HEK293 (cell line): ENCODE data around the gene FSTL5.

Experiments used
- CTCF ChIA-PET: fragments of 350-600 bp; formaldehyde crosslinking; extraction: SDS; loops from one replicate; lab custom pipeline; 2021; ENCODE audit warnings: antibody characterized with exemption; lab: Yijun Ruan, JAX
- POLR2A ChIA-PET: fragments of 300-600 bp; formaldehyde crosslinking; extraction: SDS; loops from one replicate; lab custom pipeline; 2020; ENCODE audit warnings: antibody characterized with exemption, inconsistent platforms; lab: Yijun Ruan, JAX
- H3K27ac ChIP-seq: fragments of 200-500 bp; sonication (Bioruptor generic); 2 replicates; pipeline ENCODE4 v1.5.1; 2014; ENCODE audit warnings: low read depth, low read length, control low read depth, inconsistent platforms; ENCODE audit errors: extremely low read depth
- H3K36me3 ChIP-seq, 2 experiments: fragments of 200-500 bp in 1 of 2; sonication (Bioruptor generic) in 1 of 2; 1 replicate in 1 of 2; 2 replicates in 1 of 2; pipeline ENCODE4 v1.5.1; 2014 to 2017; ENCODE audit warnings: inconsistent platforms in 2 of 2, low read length in 2 of 2; ENCODE audit not compliant: control insufficient read depth in 2 of 2, insufficient read depth in 1 of 2
- H3K4me1 ChIP-seq: fragments of 200-500 bp; sonication (Bioruptor generic); 2 replicates; pipeline ENCODE4 v1.5.1; 2014; ENCODE audit warnings: mild to moderate bottlenecking, low read length, inconsistent platforms; ENCODE audit not compliant: control insufficient read depth, insufficient read depth
- H3K4me3 ChIP-seq: 2 replicates; pipeline ENCODE4 v1.5.1; 2011; ENCODE audit warnings: low read depth, mild to moderate bottlenecking, control low read depth, low read length, moderate library complexity
- H3K9me3 ChIP-seq: fragments of 200-500 bp; sonication (Bioruptor generic); 2 replicates; pipeline ENCODE4 v1.5.1; 2014; ENCODE audit warnings: low read depth, low read length, inconsistent platforms; ENCODE audit not compliant: control insufficient read depth, insufficient read depth
- ELK4 ChIP-seq: IDR thresholded peaks from 2 replicates; pipeline ENCODE4 v1.6.1; 2011; ENCODE audit warnings: mild to moderate bottlenecking, low read depth, low read length, borderline replicate concordance
- TCF7L2 ChIP-seq: IDR thresholded peaks from 2 replicates; pipeline ENCODE4 v1.6.1; 2011; ENCODE audit warnings: low read depth, mild to moderate bottlenecking, inconsistent platforms, low read length, moderate library complexity, borderline replicate concordance
- YY2 ChIP-seq: fragments of 450-650 bp; formaldehyde crosslinking; IDR thresholded peaks from 2 replicates; pipeline ENCODE4 v1.5.1; 2016; ENCODE audit warnings: missing biosample characterization, missing genetic modification characterization
- ZBTB44 ChIP-seq: fragments of 450-650 bp; IDR thresholded peaks from 2 replicates; pipeline ENCODE4 v1.5.1; 2018; ENCODE audit warnings: missing biosample characterization, mild to moderate bottlenecking, missing genetic modification characterization
- ZIC2 ChIP-seq: fragments of 450-650 bp; formaldehyde crosslinking; IDR thresholded peaks from 2 replicates; pipeline ENCODE4 v1.5.1; 2016; ENCODE audit warnings: missing biosample characterization, missing genetic modification characterization
- ZNF148 ChIP-seq: fragments of 450-650 bp; formaldehyde crosslinking; IDR thresholded peaks from 2 replicates; pipeline ENCODE4 v1.5.0; 2017; ENCODE audit warnings: missing biosample characterization, missing genetic modification characterization, borderline replicate concordance
- ZNF23 ChIP-seq: fragments of 450-650 bp; formaldehyde crosslinking; IDR thresholded peaks from 2 replicates; pipeline ENCODE4 v1.5.1; 2016; ENCODE audit warnings: missing biosample characterization, missing genetic modification characterization, borderline replicate concordance
- ZNF266 ChIP-seq: fragments of 450-650 bp; formaldehyde crosslinking; IDR thresholded peaks from 2 replicates; pipeline ENCODE4 v1.5.1; 2016; ENCODE audit warnings: missing biosample characterization, missing genetic modification characterization, low read depth
- ZNF292 ChIP-seq: fragments of 450-650 bp; formaldehyde crosslinking; IDR thresholded peaks from 2 replicates; pipeline ENCODE4 v1.5.1; 2016; ENCODE audit warnings: low read depth, missing biosample characterization, missing genetic modification characterization, borderline replicate concordance
- ZNF302 ChIP-seq: fragments of 450-650 bp; formaldehyde crosslinking; IDR thresholded peaks from 2 replicates; pipeline ENCODE4 v1.5.1; 2016; ENCODE audit warnings: missing biosample characterization, missing genetic modification characterization, low read depth
- ZNF335 ChIP-seq: fragments of 450-650 bp; formaldehyde crosslinking; conservative IDR thresholded peaks from 2 replicates; pipeline ENCODE4 v1.5.1; 2016; ENCODE audit warnings: missing biosample characterization, missing genetic modification characterization
- ZNF366 ChIP-seq: fragments of 450-650 bp; formaldehyde crosslinking; conservative IDR thresholded peaks from 2 replicates; pipeline ENCODE4 v1.5.1; 2016; ENCODE audit warnings: missing biosample characterization, missing genetic modification characterization
- ZNF510 ChIP-seq: fragments of 450-650 bp; formaldehyde crosslinking; IDR thresholded peaks from 2 replicates; pipeline ENCODE4 v1.5.1; 2018; ENCODE audit warnings: mild to moderate bottlenecking, missing genetic modification characterization, missing biosample characterization; ENCODE audit not compliant: insufficient replicate concordance
- ZNF529 ChIP-seq: fragments of 450-650 bp; formaldehyde crosslinking; IDR thresholded peaks from 2 replicates; pipeline ENCODE4 v1.5.1; 2017; ENCODE audit warnings: missing genetic modification characterization, missing biosample characterization; ENCODE audit not compliant: insufficient replicate concordance
- ZNF544 ChIP-seq: fragments of 450-650 bp; formaldehyde crosslinking; IDR thresholded peaks from 2 replicates; pipeline ENCODE4 v1.5.0; 2017; ENCODE audit warnings: missing biosample characterization, missing genetic modification characterization
- ZNF600 ChIP-seq: fragments of 450-650 bp; formaldehyde crosslinking; IDR thresholded peaks from 2 replicates; pipeline ENCODE4 v1.5.1; 2016; ENCODE audit warnings: missing biosample characterization, missing genetic modification characterization
- ZNF610 ChIP-seq: fragments of 450-650 bp; formaldehyde crosslinking; IDR thresholded peaks from 2 replicates; pipeline ENCODE4 v1.5.1; 2016; ENCODE audit warnings: missing biosample characterization, missing genetic modification characterization, borderline replicate concordance
- ZNF623 ChIP-seq: fragments of 450-650 bp; formaldehyde crosslinking; IDR thresholded peaks from 2 replicates; pipeline ENCODE4 v1.5.1; 2016; ENCODE audit warnings: missing biosample characterization, missing genetic modification characterization
- ZNF768 ChIP-seq: fragments of 450-650 bp; formaldehyde crosslinking; IDR thresholded peaks from 2 replicates; pipeline ENCODE4 v1.5.1; 2018; ENCODE audit warnings: missing biosample characterization, mild to moderate bottlenecking, missing genetic modification characterization
- ZNF830 ChIP-seq: fragments of 450-650 bp; IDR thresholded peaks from 2 replicates; pipeline ENCODE4 v1.5.0; 2018; ENCODE audit warnings: missing biosample characterization, missing genetic modification characterization, low read depth, mild to moderate bottlenecking, moderate library complexity
- TF ChIP-seq, protein P1 (sequence below): fragments of 450-650 bp; formaldehyde crosslinking; IDR thresholded peaks from 2 replicates; pipeline ENCODE4 v1.5.1; 2017; ENCODE audit warnings: missing biosample characterization, missing genetic modification characterization
- TF ChIP-seq, protein P2 (sequence below): fragments of 450-650 bp; formaldehyde crosslinking; IDR thresholded peaks from 2 replicates; pipeline ENCODE4 v1.5.1; 2016; ENCODE audit warnings: missing biosample characterization, missing genetic modification characterization

Gene FSTL5

DNA sequence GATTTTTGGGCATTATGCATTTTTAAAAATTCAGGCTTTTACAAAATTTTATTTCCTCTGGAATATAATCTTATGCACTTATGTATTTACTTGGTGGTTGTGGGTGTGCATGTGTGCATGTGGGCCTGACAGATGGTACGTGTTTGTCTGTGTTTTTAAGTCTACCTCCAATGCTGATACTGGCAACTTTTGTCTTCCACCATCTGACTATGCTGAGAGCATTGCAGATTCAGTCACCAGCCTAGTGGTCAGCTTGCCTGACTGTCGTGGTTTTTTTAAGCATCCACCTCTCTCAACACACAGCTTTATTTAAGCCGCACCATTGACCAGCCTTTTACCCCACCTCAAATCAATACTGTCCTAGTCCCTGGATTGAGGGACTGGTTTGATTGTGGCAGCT is 37.1 kb downstream of the FSTL5 start:
- Histone ChIP-seq H3K4me3 (no peak overlapping the region), H3K4me1 (no peaks in the 10 kb centered on the region), H3K36me3 (no peaks in the 10 kb centered on the region), H3K9me3 (no peaks in the 10 kb centered on the region), H3K27ac (no peak overlapping the region)
- POLR2A ChIA-PET = no interaction called here
- CTCF ChIA-PET = interaction anchor here (0.6 kb wide), 1 partner anchor 9 kb away, joined by 4 read pairs; no protein-coding TSS in a partner anchor
- TF ChIP-seq ZNF600 (tag by site-specific recombination) = no peak
- TF ChIP-seq, protein P1, sequence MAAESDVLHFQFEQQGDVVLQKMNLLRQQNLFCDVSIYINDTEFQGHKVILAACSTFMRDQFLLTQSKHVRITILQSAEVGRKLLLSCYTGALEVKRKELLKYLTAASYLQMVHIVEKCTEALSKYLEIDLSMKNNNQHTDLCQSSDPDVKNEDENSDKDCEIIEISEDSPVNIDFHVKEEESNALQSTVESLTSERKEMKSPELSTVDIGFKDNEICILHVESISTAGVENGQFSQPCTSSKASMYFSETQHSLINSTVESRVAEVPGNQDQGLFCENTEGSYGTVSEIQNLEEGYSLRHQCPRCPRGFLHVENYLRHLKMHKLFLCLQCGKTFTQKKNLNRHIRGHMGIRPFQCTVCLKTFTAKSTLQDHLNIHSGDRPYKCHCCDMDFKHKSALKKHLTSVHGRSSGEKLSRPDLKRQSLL = no peak
- no peak for TF ChIP-seq ZNF335 (tag by site-specific recombination)
- no peak for TF ChIP-seq ZNF266
- no peak for TF ChIP-seq ZNF302 (tag by site-specific recombination)
- TF ChIP-seq ZNF768 (tag by site-specific recombination) = no peak
- no peak for TF ChIP-seq ZNF366 (tag by site-specific recombination)
- TF ChIP-seq ZNF148 (tag by site-specific recombination) = no peak
- no peak for TF ChIP-seq ZNF830 (tag by site-specific recombination)
- TF ChIP-seq ZNF529 = no peak

GRCh38 chr4:162117051-162117450 is 46.7 kb downstream of the FSTL5 start:
- Histone ChIP-seq H3K4me3 (no peak overlapping the region), H3K9me3 (no peaks in the 10 kb centered on the region), H3K36me3 (no peaks in the 10 kb centered on the region), H3K4me1 (no peaks in the 10 kb centered on the region), H3K27ac (no peak overlapping the region)
- POLR2A ChIA-PET = no interaction called here
- CTCF ChIA-PET = no interaction called here
- TF ChIP-seq ZNF610 (tag by site-specific recombination) (no peak), ZNF23 (tag by site-specific recombination) (no peak), ZBTB44 (tag by site-specific recombination) (no peak), TCF7L2 (no peak), ELK4 (no peak), ZNF544 (tag by site-specific recombination) (no peak), ZIC2 (tag by site-specific recombination) (no peak), YY2 (tag by site-specific recombination) (no peak), ZNF292 (tag by site-specific recombination) (no peak), ZNF510 (tag by site-specific recombination) (no peak), ZNF623 (no peak)
- TF ChIP-seq, protein P2, sequence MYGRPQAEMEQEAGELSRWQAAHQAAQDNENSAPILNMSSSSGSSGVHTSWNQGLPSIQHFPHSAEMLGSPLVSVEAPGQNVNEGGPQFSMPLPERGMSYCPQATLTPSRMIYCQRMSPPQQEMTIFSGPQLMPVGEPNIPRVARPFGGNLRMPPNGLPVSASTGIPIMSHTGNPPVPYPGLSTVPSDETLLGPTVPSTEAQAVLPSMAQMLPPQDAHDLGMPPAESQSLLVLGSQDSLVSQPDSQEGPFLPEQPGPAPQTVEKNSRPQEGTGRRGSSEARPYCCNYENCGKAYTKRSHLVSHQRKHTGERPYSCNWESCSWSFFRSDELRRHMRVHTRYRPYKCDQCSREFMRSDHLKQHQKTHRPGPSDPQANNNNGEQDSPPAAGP (tag by site-specific recombination) = no peak
